OCI-LY1 (cell line): Measurements from ENCODE around the gene SUN1.

ENCODE experiments used
- CTCF ChIP-seq: fragments of 200-600 bp; sonication (generic), shearing (Covaris generic); IDR thresholded peaks from 2 replicates; pipeline ENCODE4 v1.5.1; 2017; ENCODE audit warnings: mild to moderate bottlenecking, antibody characterized with exemption, low read length, moderate library complexity, mixed read lengths
- EZH2 ChIP-seq: fragments of 200-600 bp; sonication (generic), shearing (Covaris generic); IDR thresholded peaks from 2 replicates; pipeline ENCODE4 v1.8.0; 2017; ENCODE audit warnings: borderline replicate concordance, mixed run types, mild to moderate bottlenecking, antibody characterized with exemption, low read length, moderate library complexity, mixed read lengths

GRCh38 chr7:901388-902154 is 69.3 kb downstream of the SUN1 start:
- no peak for TF ChIP-seq CTCF
- TF ChIP-seq EZH2: no peak
